OCI-LY3 (cell line): ENCODE measurements around the gene ITGA2.

ENCODE experiments used
- EZH2phosphoT487 ChIP-seq: fragments of 200-600 bp; shearing (Covaris generic); IDR thresholded peaks from 2 replicates; pipeline ENCODE4 v1.6.1; 2018; ENCODE audit warnings: antibody characterized with exemption, mixed run types, low read depth
- TF ChIP-seq, protein P1 (sequence below): fragments of 200-600, 300-600 bp; sonication (generic); IDR thresholded peaks from 2 replicates; pipeline ENCODE4 v1.5.1; 2014; ENCODE audit warnings: antibody characterized with exemption, low read length, low read depth

- TF ChIP-seq, protein P1, sequence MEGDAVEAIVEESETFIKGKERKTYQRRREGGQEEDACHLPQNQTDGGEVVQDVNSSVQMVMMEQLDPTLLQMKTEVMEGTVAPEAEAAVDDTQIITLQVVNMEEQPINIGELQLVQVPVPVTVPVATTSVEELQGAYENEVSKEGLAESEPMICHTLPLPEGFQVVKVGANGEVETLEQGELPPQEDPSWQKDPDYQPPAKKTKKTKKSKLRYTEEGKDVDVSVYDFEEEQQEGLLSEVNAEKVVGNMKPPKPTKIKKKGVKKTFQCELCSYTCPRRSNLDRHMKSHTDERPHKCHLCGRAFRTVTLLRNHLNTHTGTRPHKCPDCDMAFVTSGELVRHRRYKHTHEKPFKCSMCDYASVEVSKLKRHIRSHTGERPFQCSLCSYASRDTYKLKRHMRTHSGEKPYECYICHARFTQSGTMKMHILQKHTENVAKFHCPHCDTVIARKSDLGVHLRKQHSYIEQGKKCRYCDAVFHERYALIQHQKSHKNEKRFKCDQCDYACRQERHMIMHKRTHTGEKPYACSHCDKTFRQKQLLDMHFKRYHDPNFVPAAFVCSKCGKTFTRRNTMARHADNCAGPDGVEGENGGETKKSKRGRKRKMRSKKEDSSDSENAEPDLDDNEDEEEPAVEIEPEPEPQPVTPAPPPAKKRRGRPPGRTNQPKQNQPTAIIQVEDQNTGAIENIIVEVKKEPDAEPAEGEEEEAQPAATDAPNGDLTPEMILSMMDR, result no peak
- no peak for TF ChIP-seq EZH2phosphoT487
Observed at GRCh38 chr5:52983731-52984636, 5.2 kb upstream of the ITGA2 start.
